Measurements from ENCODE around the gene ELAVL1.
"Not testable (repeated sequence)": the region's sequence is repeated elsewhere in the genome, so short reads cannot be mapped to it uniquely, and the experiment has no call there.

Gene ELAVL1

DNA sequence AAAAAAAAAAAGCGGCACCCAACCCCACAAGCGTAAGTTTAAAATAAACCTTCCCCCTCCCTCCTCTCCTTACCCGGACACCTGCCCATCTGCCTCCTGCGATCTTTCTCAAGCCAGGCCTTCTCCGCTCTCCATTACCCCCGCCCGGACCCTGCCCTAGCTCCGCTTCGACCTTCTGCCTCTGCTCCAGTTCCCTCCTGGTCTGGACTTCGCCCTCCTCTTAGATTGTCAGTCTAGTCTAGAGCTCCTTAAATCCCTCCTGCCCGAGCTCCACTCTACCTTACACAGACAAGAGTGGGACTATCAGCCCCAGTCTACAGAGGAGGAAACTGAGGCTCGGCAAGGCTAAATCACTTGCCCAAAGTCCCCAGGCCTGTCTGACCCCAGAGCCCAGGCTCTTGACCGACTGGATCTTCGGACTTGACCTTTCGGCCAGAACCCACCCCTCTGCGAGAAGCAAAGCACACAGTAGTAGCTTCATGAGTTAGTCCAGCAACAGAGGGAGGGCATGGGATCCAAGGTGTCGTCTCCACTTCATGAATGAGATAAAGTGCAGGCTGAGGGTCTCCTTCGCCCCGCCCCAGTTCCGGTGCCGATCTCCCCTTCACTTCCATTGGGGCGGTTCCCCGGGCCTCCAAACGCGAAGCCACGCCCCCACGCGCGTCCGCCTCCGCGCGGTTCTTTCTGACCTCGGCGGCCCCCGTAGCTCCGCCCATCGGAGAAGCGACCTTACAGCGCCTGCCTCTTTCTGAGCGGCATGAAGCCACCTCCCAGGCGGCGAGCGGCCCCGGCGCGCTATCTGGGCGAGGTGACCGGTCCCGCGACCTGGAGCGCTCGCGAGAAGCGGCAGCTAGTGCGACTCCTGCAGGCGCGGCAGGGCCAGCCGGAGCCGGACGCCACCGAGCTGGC lies 85.6 kb downstream of the ELAVL1 start, which contains the start of gene SNAPC2:
TSS of gene SNAPC2 (plus strand) at position 729 of the 909 bp plus-strand sequence. CDS start at position 758, 29 bp downstream.
- Histone ChIP-seq H3K9ac (ENCODE audit: insufficient read length, low read depth) (peak within 1 kb of the TSS; percentile 89), H3K4me3 (ENCODE audit: insufficient read length, low read depth) (peak within 1 kb of the TSS; percentile 86), H3K9me3 (ENCODE audit: insufficient read depth, low read length) (peaks cover 4% of the 10 kb centered on the region; the same call in 1 of the 2 replicates), H3K4me1 (ENCODE audit: insufficient read depth, insufficient read length) (peaks cover 26% of the 10 kb centered on the region), H3K36me3 (ENCODE audit: insufficient read depth, insufficient read length, low read length) (peaks cover 33% of the 10 kb centered on the region), H3K27me3 (ENCODE audit: insufficient read depth, insufficient read length) (peaks cover 32% of the 10 kb centered on the region)
- no peak for TF ChIP-seq SUZ12 (IDR thresholded peaks at IDR 0.05; ENCODE audit: extremely low read depth, insufficient read depth, insufficient read length)
- TF ChIP-seq ZNF274 (IDR thresholded peaks at IDR 0.05; ENCODE audit: low read depth, low read length): no peak
- no peak for TF ChIP-seq YY1 (IDR thresholded peaks at IDR 0.05; ENCODE audit: insufficient read depth, insufficient read length)
- peak; percentile 87 for DNase-seq (ENCODE audit: low read depth, low spot score)

DNA sequence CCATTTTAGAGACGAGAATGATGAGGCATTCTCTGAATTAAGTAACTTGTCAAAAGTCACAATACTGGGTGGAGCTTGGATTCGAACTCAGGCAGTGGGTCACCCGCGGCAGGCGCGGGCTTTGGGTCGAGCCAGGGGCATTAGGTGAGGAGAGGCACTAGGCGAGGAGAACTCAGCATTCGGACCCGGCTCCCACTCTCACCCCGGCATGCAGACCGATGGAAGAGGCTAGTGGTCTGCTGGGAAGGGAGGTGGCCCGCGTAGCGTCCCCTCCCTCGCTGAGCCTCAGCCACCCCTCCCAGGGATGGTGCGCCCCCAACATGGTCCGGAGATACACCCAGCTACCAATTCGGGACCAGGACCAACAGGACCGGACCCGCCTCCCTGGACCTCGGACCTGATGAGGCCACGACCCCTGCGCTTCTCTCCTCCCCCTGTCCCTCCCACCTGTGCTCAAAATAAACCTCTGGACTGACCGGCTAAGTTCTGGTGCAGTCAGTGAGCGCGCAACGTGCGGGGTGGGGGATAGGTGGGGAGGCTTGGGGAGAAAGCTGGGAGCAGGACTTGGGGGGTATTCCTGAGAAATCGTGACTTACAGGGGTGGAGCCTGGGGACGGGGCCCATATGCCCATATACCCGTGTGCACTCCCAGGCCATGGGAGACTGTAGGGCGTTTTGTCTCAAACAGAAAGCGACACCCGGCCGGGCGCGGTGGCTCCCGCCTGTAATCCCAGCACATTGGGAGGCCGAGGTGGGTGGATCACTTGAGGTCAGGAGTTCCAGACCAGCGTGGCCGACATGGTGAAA lies 86.6 kb downstream of the ELAVL1 start:
- Histone ChIP-seq H3K9me3 (ENCODE audit: insufficient read depth, low read length) (peaks cover 4% of the 10 kb centered on the region; the same call in 1 of the 2 replicates), H3K9ac (ENCODE audit: insufficient read length, low read depth) (peak overlapping the region; percentile 10), H3K4me3 (ENCODE audit: insufficient read length, low read depth) (no peak overlapping the region), H3K27me3 (ENCODE audit: insufficient read depth, insufficient read length) (peaks cover 36% of the 10 kb centered on the region), H3K4me1 (ENCODE audit: insufficient read depth, insufficient read length) (peaks cover 22% of the 10 kb centered on the region), H3K36me3 (ENCODE audit: insufficient read depth, insufficient read length, low read length) (peaks cover 25% of the 10 kb centered on the region)
- TF ChIP-seq SUZ12 (IDR thresholded peaks at IDR 0.05; ENCODE audit: extremely low read depth, insufficient read depth, insufficient read length) (no peak), ZNF274 (IDR thresholded peaks at IDR 0.05; ENCODE audit: low read depth, low read length) (no peak), YY1 (IDR thresholded peaks at IDR 0.05; ENCODE audit: insufficient read depth, insufficient read length) (no peak)
- no peak for DNase-seq (ENCODE audit: low read depth, low spot score)

GRCh38 chr19:7918062-7918614 lies 87.3 kb downstream of the ELAVL1 start:
- peak overlapping the region; percentile 50 for H3K4me3 ChIP-seq (ENCODE audit: insufficient read length, low read depth)
- H3K36me3 ChIP-seq (ENCODE audit: insufficient read depth, insufficient read length, low read length): peaks cover 18% of the 10 kb centered on the region
- H3K27me3 ChIP-seq (ENCODE audit: insufficient read depth, insufficient read length): peaks cover 36% of the 10 kb centered on the region
- H3K4me1 ChIP-seq (ENCODE audit: insufficient read depth, insufficient read length): peaks cover 20% of the 10 kb centered on the region
- peak overlapping the region; percentile 85 for H3K9ac ChIP-seq (ENCODE audit: insufficient read length, low read depth)
- not testable (repeated sequence) for DNase-seq (ENCODE audit: low read depth, low spot score); H3K9me3 ChIP-seq (ENCODE audit: insufficient read depth, low read length)

DNA sequence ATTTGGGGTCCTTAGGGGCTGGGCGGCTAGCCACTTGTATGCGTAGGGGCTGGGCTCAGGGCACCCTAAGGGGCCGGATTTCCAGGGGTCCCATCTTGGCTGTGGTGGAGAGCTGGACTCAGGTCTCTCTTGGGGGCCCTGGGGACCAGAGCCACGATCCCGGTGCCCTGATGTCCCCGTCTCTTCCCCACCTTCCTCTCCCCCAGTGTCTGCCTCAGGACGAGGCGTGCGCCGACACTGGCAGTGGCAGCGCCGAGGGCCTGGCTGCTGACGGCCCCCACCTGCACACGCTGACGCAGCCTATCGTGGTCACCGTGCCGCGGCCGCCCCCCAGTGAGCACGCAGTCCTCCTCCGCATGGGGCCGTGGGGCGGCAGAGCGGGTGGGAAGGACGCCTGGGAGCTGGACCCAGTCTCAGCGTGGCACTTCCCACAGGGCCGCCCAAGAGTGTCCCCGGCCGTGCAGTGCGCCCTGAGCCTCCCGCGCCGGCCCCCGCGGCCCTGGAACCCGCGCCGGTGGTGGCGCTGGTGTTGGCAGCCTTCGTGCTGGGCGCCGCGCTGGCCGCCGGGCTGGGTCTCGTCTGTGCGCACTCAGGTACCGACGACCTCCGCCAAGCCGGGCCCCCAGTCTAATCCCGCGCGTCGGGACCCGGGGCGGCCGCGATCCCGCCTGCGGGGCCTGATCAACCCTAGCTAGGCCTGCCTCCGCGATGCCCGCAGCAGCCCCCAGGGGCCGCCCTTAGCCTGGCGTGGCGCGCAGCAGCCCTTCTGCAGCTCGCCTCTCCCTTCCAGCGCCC lies 88.0 kb downstream of the ELAVL1 start:
- H3K4me3 ChIP-seq (ENCODE audit: insufficient read length, low read depth): peak overlapping the region; percentile 50
- H3K27me3 ChIP-seq (ENCODE audit: insufficient read depth, insufficient read length): peaks cover 36% of the 10 kb centered on the region
- H3K4me1 ChIP-seq (ENCODE audit: insufficient read depth, insufficient read length): peaks cover 19% of the 10 kb centered on the region
- H3K36me3 ChIP-seq (ENCODE audit: insufficient read depth, insufficient read length, low read length): peaks cover 18% of the 10 kb centered on the region
- H3K9me3 ChIP-seq (ENCODE audit: insufficient read depth, low read length): peaks cover 4% of the 10 kb centered on the region; the same call in 1 of the 2 replicates
- DNase-seq (ENCODE audit: low read depth, low spot score): no peak
- H3K9ac ChIP-seq (ENCODE audit: insufficient read length, low read depth): peak overlapping the region; percentile 85
- TF ChIP-seq ZNF274 (IDR thresholded peaks at IDR 0.05; ENCODE audit: low read depth, low read length): no peak
- TF ChIP-seq YY1 (IDR thresholded peaks at IDR 0.05; ENCODE audit: insufficient read depth, insufficient read length): no peak
- no peak for TF ChIP-seq SUZ12 (IDR thresholded peaks at IDR 0.05; ENCODE audit: extremely low read depth, insufficient read depth, insufficient read length)

GRCh38 chr19:7916955-7917266 lies 88.5 kb downstream of the ELAVL1 start:
- TF ChIP-seq ZNF274 (IDR thresholded peaks at IDR 0.05; ENCODE audit: low read depth, low read length) (no peak), SUZ12 (IDR thresholded peaks at IDR 0.05; ENCODE audit: extremely low read depth, insufficient read depth, insufficient read length) (no peak), YY1 (IDR thresholded peaks at IDR 0.05; ENCODE audit: insufficient read depth, insufficient read length) (no peak)
- Histone ChIP-seq H3K4me1 (ENCODE audit: insufficient read depth, insufficient read length) (peaks cover 14% of the 10 kb centered on the region), H3K9ac (ENCODE audit: insufficient read length, low read depth) (peak overlapping the region; percentile 85), H3K36me3 (ENCODE audit: insufficient read depth, insufficient read length, low read length) (peaks cover 16% of the 10 kb centered on the region), H3K9me3 (ENCODE audit: insufficient read depth, low read length) (peaks cover 4% of the 10 kb centered on the region; the same call in 1 of the 2 replicates), H3K4me3 (ENCODE audit: insufficient read length, low read depth) (peak overlapping the region; percentile 50), H3K27me3 (ENCODE audit: insufficient read depth, insufficient read length) (peaks cover 36% of the 10 kb centered on the region)
- no peak for DNase-seq (ENCODE audit: low read depth, low spot score)

DNA sequence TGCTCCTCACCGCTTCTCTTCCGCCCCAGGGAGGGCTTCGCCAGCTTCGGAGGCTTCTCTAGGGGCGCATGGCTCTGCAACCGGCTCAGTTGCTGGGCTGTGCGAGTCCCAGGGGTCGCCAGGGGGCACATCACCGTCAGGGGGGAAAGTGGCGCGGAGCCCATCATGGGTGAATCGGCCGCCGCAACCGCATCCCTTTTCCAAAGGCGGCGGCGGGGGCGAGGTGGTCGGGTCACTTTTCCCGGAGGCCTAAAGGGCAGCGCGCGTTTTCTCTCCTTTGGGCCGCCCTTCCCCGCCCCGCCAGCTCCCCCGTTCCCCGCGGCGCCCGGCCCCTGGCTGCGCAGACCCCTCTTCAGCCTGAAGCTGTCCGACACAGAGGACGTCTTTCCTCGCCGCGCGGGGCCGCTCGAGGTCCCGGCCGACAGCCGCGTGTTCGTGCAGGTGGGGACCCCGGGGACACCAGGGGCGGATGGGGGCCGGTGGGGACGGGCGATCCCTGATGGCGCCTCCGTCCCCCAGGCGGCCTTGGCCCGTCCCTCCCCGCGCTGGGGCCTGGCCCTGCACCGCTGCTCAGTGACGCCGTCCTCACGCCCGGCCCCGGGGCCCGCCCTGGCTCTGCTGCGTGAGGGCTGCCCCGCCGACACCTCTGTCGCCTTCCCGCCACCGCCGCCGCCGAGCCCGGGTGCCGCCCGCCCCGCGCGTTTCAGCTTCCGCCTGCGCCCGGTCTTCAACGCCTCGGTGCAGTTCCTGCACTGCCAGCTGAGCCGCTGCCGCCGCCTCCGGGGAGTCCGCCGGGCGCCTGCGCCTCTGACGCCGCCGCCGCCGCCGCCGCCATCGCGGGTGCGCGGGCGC lies 89.1 kb downstream of the ELAVL1 start:
- H3K9me3 ChIP-seq (ENCODE audit: insufficient read depth, low read length): peaks cover 4% of the 10 kb centered on the region; the same call in 1 of the 2 replicates
- H3K4me1 ChIP-seq (ENCODE audit: insufficient read depth, insufficient read length): peaks cover 9% of the 10 kb centered on the region
- DNase-seq (ENCODE audit: low read depth, low spot score): no peak
- H3K36me3 ChIP-seq (ENCODE audit: insufficient read depth, insufficient read length, low read length): peaks cover 17% of the 10 kb centered on the region
- H3K9ac ChIP-seq (ENCODE audit: insufficient read length, low read depth): peak overlapping the region; percentile 85
- H3K4me3 ChIP-seq (ENCODE audit: insufficient read length, low read depth): peak overlapping the region; percentile 45
- TF ChIP-seq SUZ12 (IDR thresholded peaks at IDR 0.05; ENCODE audit: extremely low read depth, insufficient read depth, insufficient read length) (no peak), YY1 (IDR thresholded peaks at IDR 0.05; ENCODE audit: insufficient read depth, insufficient read length) (no peak), ZNF274 (IDR thresholded peaks at IDR 0.05; ENCODE audit: low read depth, low read length) (no peak)
- H3K27me3 ChIP-seq (ENCODE audit: insufficient read depth, insufficient read length): peaks cover 36% of the 10 kb centered on the region

Measured in NT2/D1 (cell line).